K562 (cell line): ENCODE data around the gene PDGFD.

ENCODE experiments used
- NCOA2 ChIP-seq, 2 experiments: fragments of 450-650 bp; IDR thresholded peaks; 2 replicates each; pipeline ENCODE4 v1.6.1; 2018; ENCODE audit warnings: mild to moderate bottlenecking in 2 of 2, moderate library complexity in 1 of 2; ENCODE audit not compliant: partially characterized antibody in 2 of 2
- ZNF444 ChIP-seq: fragments of 250-450 bp; sonication (Bioruptor Pico); IDR thresholded peaks from 2 replicates; pipeline ENCODE4 v1.4.0; 2020; ENCODE audit warnings: mild to moderate bottlenecking, moderate library complexity
- TF ChIP-seq, protein P1 (sequence below), 2 experiments: fragments of 450-650 bp; IDR thresholded peaks; 2 replicates each; pipeline ENCODE4 v1.6.1; 2018; ENCODE audit warnings: mild to moderate bottlenecking in 2 of 2, low read depth in 1 of 2; ENCODE audit not compliant: partially characterized antibody in 2 of 2

DNA sequence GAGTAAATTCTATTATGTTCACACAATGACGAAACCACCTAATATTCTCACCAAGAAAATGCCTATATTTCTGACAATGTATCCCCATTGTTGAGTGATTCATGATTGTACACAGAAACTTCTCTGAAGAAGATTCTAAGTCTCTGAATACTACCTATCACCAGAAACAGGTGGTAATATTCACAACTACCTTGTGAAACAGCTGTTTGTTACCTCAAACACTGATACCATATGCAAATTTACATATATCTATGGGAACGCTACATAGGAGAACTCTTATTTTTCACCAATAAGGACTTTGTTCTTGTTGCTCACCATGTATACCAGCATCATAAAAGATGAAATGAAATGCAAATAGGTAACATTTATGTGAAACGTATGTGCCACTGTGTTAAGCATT lies 59.3 kb downstream of the PDGFD start:
- TF ChIP-seq, protein P1, sequence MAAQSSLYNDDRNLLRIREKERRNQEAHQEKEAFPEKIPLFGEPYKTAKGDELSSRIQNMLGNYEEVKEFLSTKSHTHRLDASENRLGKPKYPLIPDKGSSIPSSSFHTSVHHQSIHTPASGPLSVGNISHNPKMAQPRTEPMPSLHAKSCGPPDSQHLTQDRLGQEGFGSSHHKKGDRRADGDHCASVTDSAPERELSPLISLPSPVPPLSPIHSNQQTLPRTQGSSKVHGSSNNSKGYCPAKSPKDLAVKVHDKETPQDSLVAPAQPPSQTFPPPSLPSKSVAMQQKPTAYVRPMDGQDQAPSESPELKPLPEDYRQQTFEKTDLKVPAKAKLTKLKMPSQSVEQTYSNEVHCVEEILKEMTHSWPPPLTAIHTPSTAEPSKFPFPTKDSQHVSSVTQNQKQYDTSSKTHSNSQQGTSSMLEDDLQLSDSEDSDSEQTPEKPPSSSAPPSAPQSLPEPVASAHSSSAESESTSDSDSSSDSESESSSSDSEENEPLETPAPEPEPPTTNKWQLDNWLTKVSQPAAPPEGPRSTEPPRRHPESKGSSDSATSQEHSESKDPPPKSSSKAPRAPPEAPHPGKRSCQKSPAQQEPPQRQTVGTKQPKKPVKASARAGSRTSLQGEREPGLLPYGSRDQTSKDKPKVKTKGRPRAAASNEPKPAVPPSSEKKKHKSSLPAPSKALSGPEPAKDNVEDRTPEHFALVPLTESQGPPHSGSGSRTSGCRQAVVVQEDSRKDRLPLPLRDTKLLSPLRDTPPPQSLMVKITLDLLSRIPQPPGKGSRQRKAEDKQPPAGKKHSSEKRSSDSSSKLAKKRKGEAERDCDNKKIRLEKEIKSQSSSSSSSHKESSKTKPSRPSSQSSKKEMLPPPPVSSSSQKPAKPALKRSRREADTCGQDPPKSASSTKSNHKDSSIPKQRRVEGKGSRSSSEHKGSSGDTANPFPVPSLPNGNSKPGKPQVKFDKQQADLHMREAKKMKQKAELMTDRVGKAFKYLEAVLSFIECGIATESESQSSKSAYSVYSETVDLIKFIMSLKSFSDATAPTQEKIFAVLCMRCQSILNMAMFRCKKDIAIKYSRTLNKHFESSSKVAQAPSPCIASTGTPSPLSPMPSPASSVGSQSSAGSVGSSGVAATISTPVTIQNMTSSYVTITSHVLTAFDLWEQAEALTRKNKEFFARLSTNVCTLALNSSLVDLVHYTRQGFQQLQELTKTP (IDR thresholded peaks at IDR 0.05; ENCODE audit: low read depth in 1 of 2, partially characterized antibody in 2 of 2), result no peak
- TF ChIP-seq NCOA2 (IDR thresholded peaks at IDR 0.05; ENCODE audit: partially characterized antibody in 2 of 2), result no peak
- no peak for TF ChIP-seq ZNF444 (CRISPR knock-in tag)
